Astrocyte of the spinal cord (primary cell): ENCODE data around the gene TUBA1C.

Experiments
- DNase-seq: peaks from one replicate; pipeline ENCODE4 v3.0.0; 2011; ENCODE audit warnings: low read depth, low spot score
- H3K4me3 ChIP-seq: 2 replicates; pipeline ENCODE4 v1.5.1; 2011; ENCODE audit warnings: low read depth, mild to moderate bottlenecking, low read length, moderate library complexity
- in situ Hi-C: cut with HindIII; loops from 2 replicates; pipeline ENCODE4 v1.10.0; 2017; ENCODE audit warnings: low sequenced_read_pairs
- TF ChIP-seq, protein P1 (sequence below): IDR thresholded peaks from 2 replicates; pipeline ENCODE4 v1.5.1; 2012; ENCODE audit warnings: low read depth, mild to moderate bottlenecking, low read length, inconsistent platforms

TUBA1C gene

DNA sequence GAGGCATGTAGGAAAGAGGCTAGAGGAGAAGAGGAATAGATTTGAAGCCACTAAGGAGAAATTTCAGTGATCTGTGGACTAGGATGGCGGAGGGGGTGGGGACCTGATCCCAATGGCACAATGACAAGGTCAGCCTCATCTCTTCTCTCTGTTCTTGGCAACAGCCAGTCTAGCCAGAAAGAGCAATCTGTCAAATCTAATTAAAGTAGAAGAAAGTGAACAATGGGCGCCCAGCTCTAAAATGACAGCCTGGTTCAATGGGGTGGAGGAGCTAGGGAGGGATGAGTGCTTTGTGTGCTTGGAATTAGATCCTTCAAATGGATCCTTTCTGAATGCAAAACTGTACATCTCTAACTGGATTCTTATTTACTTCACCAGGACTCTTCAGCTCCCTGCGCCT is 37.2 kb upstream of the TUBA1C start:
- in situ Hi-C loops = no loop called here
- DNase-seq = no peak

GRCh38 chr12:49228653-49229052 is 36.2 kb upstream of the TUBA1C start:
- TF ChIP-seq, protein P1, sequence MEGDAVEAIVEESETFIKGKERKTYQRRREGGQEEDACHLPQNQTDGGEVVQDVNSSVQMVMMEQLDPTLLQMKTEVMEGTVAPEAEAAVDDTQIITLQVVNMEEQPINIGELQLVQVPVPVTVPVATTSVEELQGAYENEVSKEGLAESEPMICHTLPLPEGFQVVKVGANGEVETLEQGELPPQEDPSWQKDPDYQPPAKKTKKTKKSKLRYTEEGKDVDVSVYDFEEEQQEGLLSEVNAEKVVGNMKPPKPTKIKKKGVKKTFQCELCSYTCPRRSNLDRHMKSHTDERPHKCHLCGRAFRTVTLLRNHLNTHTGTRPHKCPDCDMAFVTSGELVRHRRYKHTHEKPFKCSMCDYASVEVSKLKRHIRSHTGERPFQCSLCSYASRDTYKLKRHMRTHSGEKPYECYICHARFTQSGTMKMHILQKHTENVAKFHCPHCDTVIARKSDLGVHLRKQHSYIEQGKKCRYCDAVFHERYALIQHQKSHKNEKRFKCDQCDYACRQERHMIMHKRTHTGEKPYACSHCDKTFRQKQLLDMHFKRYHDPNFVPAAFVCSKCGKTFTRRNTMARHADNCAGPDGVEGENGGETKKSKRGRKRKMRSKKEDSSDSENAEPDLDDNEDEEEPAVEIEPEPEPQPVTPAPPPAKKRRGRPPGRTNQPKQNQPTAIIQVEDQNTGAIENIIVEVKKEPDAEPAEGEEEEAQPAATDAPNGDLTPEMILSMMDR = no peak
- in situ Hi-C loops = no loop called here
- no peak overlapping the region for H3K4me3 ChIP-seq
- no peak for DNase-seq

More for the DNA sequence above, 37.2 kb upstream of the TUBA1C start:
- TF ChIP-seq, protein P1 = no peak
- H3K4me3 ChIP-seq = no peak overlapping the region

DNA sequence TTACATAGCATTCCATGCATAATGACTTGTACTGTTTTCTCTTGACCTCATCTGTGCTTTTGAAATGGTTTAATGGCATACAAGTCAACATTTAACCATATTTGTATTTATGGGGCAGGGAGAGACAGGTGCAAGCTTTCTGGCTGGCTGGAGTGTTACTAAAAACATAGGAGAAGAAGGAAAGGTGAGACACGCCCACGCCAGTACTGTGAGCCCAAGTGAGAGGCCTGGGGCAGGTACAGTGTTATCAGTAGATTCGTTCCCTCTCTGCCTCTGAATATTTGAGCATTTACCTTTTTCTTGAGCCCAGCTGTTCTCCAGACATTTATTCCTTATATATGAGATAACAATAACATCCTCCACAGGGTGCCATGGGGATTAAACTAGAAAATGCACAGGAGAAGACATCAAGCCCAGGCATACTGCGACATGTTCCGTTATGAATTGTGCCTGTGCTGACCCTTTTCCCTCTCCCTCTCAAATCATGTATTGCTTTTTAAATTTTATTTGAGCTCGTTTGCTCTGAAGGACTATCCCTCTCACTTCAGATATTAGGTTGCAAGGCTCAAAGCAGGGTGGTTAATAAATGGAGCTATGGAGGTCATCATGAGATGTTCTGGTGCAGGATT is 34.6 kb upstream of the TUBA1C start:
- in situ Hi-C loops = no loop called here
- TF ChIP-seq, protein P1 = no peak
- DNase-seq = no peak
- H3K4me3 ChIP-seq = no peak overlapping the region

DNA sequence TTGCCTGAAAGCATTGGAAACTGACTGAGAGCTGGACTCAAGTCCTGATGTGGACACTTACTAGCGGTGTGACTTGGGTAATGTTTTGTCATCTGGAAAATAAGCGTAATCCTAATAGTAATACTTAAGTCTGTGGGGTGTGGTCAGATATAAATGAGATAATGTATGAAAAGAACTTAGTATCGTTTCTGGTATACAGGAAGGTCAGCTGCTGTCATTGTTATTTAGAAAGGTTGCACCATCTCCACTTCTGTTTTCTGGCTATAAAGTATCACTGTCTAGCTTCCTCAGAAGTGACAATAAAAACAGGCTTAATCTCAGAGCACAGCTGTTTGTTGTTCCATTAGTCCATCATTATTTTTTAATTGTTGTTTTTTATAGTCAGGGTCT is 34.1 kb upstream of the TUBA1C start:
- no peak overlapping the region for H3K4me3 ChIP-seq
- in situ Hi-C loops = no loop called here
- no peak for DNase-seq

DNA sequence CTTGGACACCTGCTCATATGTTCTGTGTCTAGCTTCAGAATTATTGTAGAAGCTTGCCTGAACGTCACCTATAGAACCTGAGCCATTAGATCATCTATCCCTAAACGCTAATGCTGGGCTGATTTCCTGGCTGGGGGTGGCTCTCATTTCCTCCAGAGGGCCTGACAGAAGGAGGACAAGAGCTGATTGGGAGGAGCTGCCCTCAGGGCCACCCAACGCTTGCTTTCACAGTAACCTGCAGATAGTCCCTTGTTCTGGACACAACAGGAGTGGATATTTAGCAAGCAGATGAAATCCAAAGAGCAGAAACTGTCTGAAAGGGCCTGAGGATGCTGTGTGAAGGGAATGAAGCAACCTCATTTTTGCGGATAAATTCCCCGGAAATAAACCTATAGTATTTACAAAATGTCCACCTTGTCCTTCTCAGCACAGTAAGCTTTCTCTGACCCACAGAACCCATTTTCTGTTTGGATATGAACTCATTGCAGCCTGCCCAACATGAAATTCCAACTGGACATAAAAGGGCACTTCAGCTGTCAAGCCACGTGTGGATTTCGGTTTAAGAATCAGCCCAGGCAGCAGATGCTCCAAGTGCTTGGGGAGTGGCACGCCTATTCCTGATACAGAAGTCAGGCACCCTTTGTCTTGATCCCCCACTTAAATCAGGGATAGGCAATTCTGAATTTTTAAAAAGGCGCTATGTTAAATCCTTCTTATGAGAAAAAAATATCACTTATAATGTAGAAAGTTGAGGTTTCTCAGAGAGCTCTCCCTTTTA is 32.8 kb upstream of the TUBA1C start:
- TF ChIP-seq, protein P1 = no peak
- in situ Hi-C loops = no loop called here
- no peak overlapping the region for H3K4me3 ChIP-seq
- DNase-seq = peak; percentile 20

More for the DNA sequence above, 34.1 kb upstream of the TUBA1C start:
- TF ChIP-seq, protein P1 = no peak

GRCh38 chr12:49232940-49233841 is 31.7 kb upstream of the TUBA1C start:
- in situ Hi-C loops = no loop called here
- DNase-seq = peak; percentile 61
- H3K4me3 ChIP-seq = peak overlapping the region; percentile 8
- TF ChIP-seq, protein P1 = peak; percentile 36
